GM18511 (cell line): ENCODE results near the gene GSDMA.
"Not testable (repeated sequence)": the region's sequence is repeated elsewhere in the genome, so short reads cannot be mapped to it uniquely, and the experiment has no call there.

ENCODE experiments used
- ATAC-seq: cut with Tn5 transposase; IDR thresholded peaks from one replicate; pipeline ENCODE4 v1.9.1; 2021; ENCODE audit warnings: mild to moderate bottlenecking, moderate library complexity; ENCODE audit not compliant: unreplicated experiment

Gene GSDMA

GRCh38 chr17:39928858-39929645 is 33.8 kb upstream of the GSDMA start:
- no peak for ATAC-seq

GRCh38 chr17:39929646-39930407 is 33.0 kb upstream of the GSDMA start:
- no peak for ATAC-seq

- ATAC-seq = no peak
Observed at GRCh38 chr17:39933912-39934311, 28.9 kb upstream of the GSDMA start.

- no peak for ATAC-seq
Observed at GRCh38 chr17:39934324-39934723, 28.5 kb upstream of the GSDMA start.

- no peak for ATAC-seq
Observed at GRCh38 chr17:39935909-39936308, 26.9 kb upstream of the GSDMA start.

GRCh38 chr17:39937447-39937846 is 25.4 kb upstream of the GSDMA start:
- no peak for ATAC-seq

- ATAC-seq = no peak
Observed at GRCh38 chr17:39938140-39938869, 24.5 kb upstream of the GSDMA start.

GRCh38 chr17:39939106-39939505 is 23.7 kb upstream of the GSDMA start:
- no peak for ATAC-seq

GRCh38 chr17:39939588-39940419 is 23.0 kb upstream of the GSDMA start:
- ATAC-seq = peak; percentile 75

- ATAC-seq = no peak
Observed at GRCh38 chr17:39943702-39944392, 19.0 kb upstream of the GSDMA start.

GRCh38 chr17:39944393-39944711 is 18.5 kb upstream of the GSDMA start:
- ATAC-seq = no peak

- ATAC-seq = no peak
Observed at GRCh38 chr17:39946551-39947330, 16.1 kb upstream of the GSDMA start.

GRCh38 chr17:39948489-39948828 is 14.3 kb upstream of the GSDMA start:
- not testable (repeated sequence) for ATAC-seq

GRCh38 chr17:39949028-39949427 is 13.8 kb upstream of the GSDMA start:
- no peak for ATAC-seq

GRCh38 chr17:39950871-39951348 is 11.9 kb upstream of the GSDMA start:
- no peak for ATAC-seq

- ATAC-seq = no peak
Observed at GRCh38 chr17:39951924-39952679, 10.7 kb upstream of the GSDMA start.

GRCh38 chr17:39952680-39953470 is 9.9 kb upstream of the GSDMA start:
- ATAC-seq = peak; percentile 86

GRCh38 chr17:39953471-39953888 is 9.3 kb upstream of the GSDMA start:
- ATAC-seq = no peak
